HG03354 (cell line): ENCODE data around the gene DYNLT2B.
"Not testable (repeated sequence)": the region's sequence is repeated elsewhere in the genome, so short reads cannot be mapped to it uniquely, and the experiment has no call there.

Experiments
- ATAC-seq: cut with Tn5 transposase; IDR thresholded peaks from one replicate; pipeline ENCODE4 v1.9.1; 2021; ENCODE audit warnings: mild to moderate bottlenecking; ENCODE audit not compliant: unreplicated experiment, poor library complexity, severe bottlenecking

The DYNLT2B gene

GRCh38 chr3:196280689-196281440, 37.2 kb downstream of the DYNLT2B start:
- peak; percentile 66 for ATAC-seq

GRCh38 chr3:196275126-196275525, 42.9 kb downstream of the DYNLT2B start:
- peak; percentile 14 for ATAC-seq

- ATAC-seq = peak; percentile 90
Observed at GRCh38 chr3:196274585-196274984, 43.5 kb downstream of the DYNLT2B start.

GRCh38 chr3:196273655-196274054, 44.4 kb downstream of the DYNLT2B start:
- no peak for ATAC-seq

GRCh38 chr3:196272826-196273225, 45.2 kb downstream of the DYNLT2B start:
- no peak for ATAC-seq

- no peak for ATAC-seq
Observed at GRCh38 chr3:196270499-196270898, 47.5 kb downstream of the DYNLT2B start.

GRCh38 chr3:196268284-196269163, 49.5 kb downstream of the DYNLT2B start:
- no peak for ATAC-seq

GRCh38 chr3:196263819-196264218, 54.2 kb downstream of the DYNLT2B start:
- no peak for ATAC-seq

- no peak for ATAC-seq
Observed at GRCh38 chr3:196260784-196261183, 57.3 kb downstream of the DYNLT2B start.

GRCh38 chr3:196255776-196256175, 62.3 kb downstream of the DYNLT2B start:
- ATAC-seq = no peak

- ATAC-seq = no peak
Observed at GRCh38 chr3:196254376-196255283, 63.4 kb downstream of the DYNLT2B start.

GRCh38 chr3:196251918-196252317, 66.1 kb downstream of the DYNLT2B start:
- no peak for ATAC-seq

- no peak for ATAC-seq
Observed at GRCh38 chr3:196246612-196247308, 71.3 kb downstream of the DYNLT2B start.

GRCh38 chr3:196244166-196244565, 73.9 kb downstream of the DYNLT2B start:
- ATAC-seq = not testable (repeated sequence)

- ATAC-seq = no peak
Observed at GRCh38 chr3:196241704-196242103, 76.3 kb downstream of the DYNLT2B start.
